ENCODE measurements around the gene HES3.

DNA sequence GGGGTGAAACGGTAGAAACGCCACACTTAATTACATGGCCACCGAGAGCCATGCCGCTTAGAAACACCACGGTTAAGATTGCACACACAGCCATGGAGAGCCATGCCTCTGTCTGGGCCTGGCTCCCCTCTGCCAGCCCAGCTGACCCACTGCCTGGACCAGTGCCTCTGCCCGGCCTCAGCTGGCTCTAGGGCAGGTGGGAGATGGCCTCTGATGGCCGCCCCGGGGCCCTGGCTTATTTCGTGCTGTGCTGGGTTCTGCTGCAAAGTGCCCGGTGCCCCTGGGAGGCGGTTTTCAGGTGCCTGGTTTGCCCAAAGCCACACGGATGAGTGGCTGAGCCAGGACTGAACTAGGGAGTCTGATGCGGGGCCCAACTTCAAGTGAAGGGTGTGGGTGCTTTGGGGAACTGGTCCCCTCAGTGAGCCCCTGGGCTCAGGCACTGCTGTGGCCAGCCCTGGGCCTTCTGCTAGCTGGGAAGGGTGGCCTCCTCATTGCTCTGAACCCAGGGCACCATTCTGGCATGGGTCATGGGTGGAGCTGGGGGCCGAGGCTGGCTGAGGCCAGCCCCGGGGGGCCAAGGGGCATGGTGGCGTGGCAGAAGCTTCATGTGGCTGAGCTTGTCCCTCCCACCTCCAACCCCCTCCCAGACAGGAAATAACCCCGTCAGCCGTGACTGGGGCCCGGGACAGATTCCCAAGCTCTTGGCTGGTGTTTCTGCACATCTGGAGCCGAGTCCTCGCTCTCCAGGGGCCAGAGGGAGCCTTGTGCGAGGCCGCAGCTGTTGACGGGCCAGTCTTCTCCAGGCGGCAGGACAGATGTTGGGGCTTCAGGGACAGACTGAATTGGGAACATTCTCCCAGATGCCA lies 18.8 kb downstream of the HES3 start:
- TF ChIP-seq, protein P1, sequence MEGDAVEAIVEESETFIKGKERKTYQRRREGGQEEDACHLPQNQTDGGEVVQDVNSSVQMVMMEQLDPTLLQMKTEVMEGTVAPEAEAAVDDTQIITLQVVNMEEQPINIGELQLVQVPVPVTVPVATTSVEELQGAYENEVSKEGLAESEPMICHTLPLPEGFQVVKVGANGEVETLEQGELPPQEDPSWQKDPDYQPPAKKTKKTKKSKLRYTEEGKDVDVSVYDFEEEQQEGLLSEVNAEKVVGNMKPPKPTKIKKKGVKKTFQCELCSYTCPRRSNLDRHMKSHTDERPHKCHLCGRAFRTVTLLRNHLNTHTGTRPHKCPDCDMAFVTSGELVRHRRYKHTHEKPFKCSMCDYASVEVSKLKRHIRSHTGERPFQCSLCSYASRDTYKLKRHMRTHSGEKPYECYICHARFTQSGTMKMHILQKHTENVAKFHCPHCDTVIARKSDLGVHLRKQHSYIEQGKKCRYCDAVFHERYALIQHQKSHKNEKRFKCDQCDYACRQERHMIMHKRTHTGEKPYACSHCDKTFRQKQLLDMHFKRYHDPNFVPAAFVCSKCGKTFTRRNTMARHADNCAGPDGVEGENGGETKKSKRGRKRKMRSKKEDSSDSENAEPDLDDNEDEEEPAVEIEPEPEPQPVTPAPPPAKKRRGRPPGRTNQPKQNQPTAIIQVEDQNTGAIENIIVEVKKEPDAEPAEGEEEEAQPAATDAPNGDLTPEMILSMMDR (IDR thresholded peaks at IDR 0.05; ENCODE audit: low read length), result no peak
- TF ChIP-seq EZH2 (IDR thresholded peaks at IDR 0.05; ENCODE audit: borderline replicate concordance, low read length), result no peak
